Sigmoid colon (tissue), 4 donors: ENCODE data around the gene RNF223.

ENCODE experiments used
- CTCF ChIP-seq, 4 experiments: fragments of 450-650 bp in 3 of 4; fragments of 200-600 bp in 1 of 4; IDR thresholded peaks; one replicate each; pipeline ENCODE4 v1.5.1; 2016 to 2019; ENCODE audit warnings: antibody characterized with exemption in 4 of 4, mild to moderate bottlenecking in 3 of 4, moderate library complexity in 2 of 4
- EP300 ChIP-seq, 4 donors: sonication (generic); formaldehyde crosslinking; IDR thresholded peaks; one replicate each; pipeline ENCODE4 v1.6.1; 2017; ENCODE audit warnings: antibody characterized with exemption in 4 of 4

- TF ChIP-seq EP300 (IDR thresholded peaks at IDR 0.05) (no peak), CTCF (IDR thresholded peaks at IDR 0.05) (no peak)
Measured at GRCh38 chr1:1063261-1063944, 10.7 kb downstream of the RNF223 start.
